ENCODE results near the gene MRPL34. TPM values are rescaled to one million over a fixed set of nuclear protein-coding genes. Genes with fewer than 3 reads are reported as not detected.

The MRPL34 gene
- total RNA-seq, 1 experiment from 2014 or later = 121 TPM

- H3K4me3 ChIP-seq (ENCODE audit: insufficient read depth, low read depth, low read length) = no peak overlapping the region
- H3K27me3 ChIP-seq (ENCODE audit: control insufficient read depth, insufficient read depth, low read length) = no peaks in the 10 kb centered on the region
- no peak for DNase-seq
- peaks cover 11% of the 10 kb centered on the region for H3K36me3 ChIP-seq (replicated peaks; ENCODE audit: control insufficient read depth, insufficient read depth, low read length)
Observed at GRCh38 chr19:17311455-17312188, 6.0 kb downstream of the MRPL34 start.

- Histone ChIP-seq H3K4me3 (ENCODE audit: insufficient read depth, low read depth, low read length) (no peak overlapping the region), H3K36me3 (replicated peaks; ENCODE audit: control insufficient read depth, insufficient read depth, low read length) (peaks cover 11% of the 10 kb centered on the region), H3K27me3 (ENCODE audit: control insufficient read depth, insufficient read depth, low read length) (no peaks in the 10 kb centered on the region)
- DNase-seq = no peak
Observed at GRCh38 chr19:17312189-17313113, 6.8 kb downstream of the MRPL34 start.

- no peak for DNase-seq
- Histone ChIP-seq H3K27me3 (ENCODE audit: control insufficient read depth, insufficient read depth, low read length) (no peaks in the 10 kb centered on the region), H3K36me3 (replicated peaks; ENCODE audit: control insufficient read depth, insufficient read depth, low read length) (peaks cover 11% of the 10 kb centered on the region), H3K4me3 (ENCODE audit: insufficient read depth, low read depth, low read length) (no peak overlapping the region)
Observed at GRCh38 chr19:17314007-17314593, 8.4 kb downstream of the MRPL34 start.

GRCh38 chr19:17318966-17319365 is 13.3 kb downstream of the MRPL34 start:
- DNase-seq = no peak
- H3K36me3 ChIP-seq (replicated peaks; ENCODE audit: control insufficient read depth, insufficient read depth, low read length) = peaks cover 13% of the 10 kb centered on the region
- no peaks in the 10 kb centered on the region for H3K27me3 ChIP-seq (ENCODE audit: control insufficient read depth, insufficient read depth, low read length)
- no peak overlapping the region for H3K4me3 ChIP-seq (ENCODE audit: insufficient read depth, low read depth, low read length)

GRCh38 chr19:17319473-17320238 is 14.0 kb downstream of the MRPL34 start:
- H3K27me3 ChIP-seq (ENCODE audit: control insufficient read depth, insufficient read depth, low read length) = no peaks in the 10 kb centered on the region
- peak; percentile 26 for DNase-seq
- no peak overlapping the region for H3K4me3 ChIP-seq (ENCODE audit: insufficient read depth, low read depth, low read length)
- H3K36me3 ChIP-seq (replicated peaks; ENCODE audit: control insufficient read depth, insufficient read depth, low read length) = peaks cover 11% of the 10 kb centered on the region

GRCh38 chr19:17320435-17320834 is 14.8 kb downstream of the MRPL34 start:
- H3K27me3 ChIP-seq (ENCODE audit: control insufficient read depth, insufficient read depth, low read length) = no peaks in the 10 kb centered on the region
- H3K36me3 ChIP-seq (replicated peaks; ENCODE audit: control insufficient read depth, insufficient read depth, low read length) = peaks cover 10% of the 10 kb centered on the region
- DNase-seq = peak; percentile 44
- H3K4me3 ChIP-seq (ENCODE audit: insufficient read depth, low read depth, low read length) = no peak overlapping the region

- no peaks in the 10 kb centered on the region for H3K27me3 ChIP-seq (ENCODE audit: control insufficient read depth, insufficient read depth, low read length)
- H3K36me3 ChIP-seq (replicated peaks; ENCODE audit: control insufficient read depth, insufficient read depth, low read length) = peaks cover 6% of the 10 kb centered on the region
- DNase-seq = peak; percentile 47
- H3K4me3 ChIP-seq (ENCODE audit: insufficient read depth, low read depth, low read length) = no peak overlapping the region
Observed at GRCh38 chr19:17321655-17322489, 16.2 kb downstream of the MRPL34 start.

GRCh38 chr19:17322854-17323253 is 17.2 kb downstream of the MRPL34 start:
- H3K36me3 ChIP-seq (replicated peaks; ENCODE audit: control insufficient read depth, insufficient read depth, low read length) = peaks cover 6% of the 10 kb centered on the region
- H3K27me3 ChIP-seq (ENCODE audit: control insufficient read depth, insufficient read depth, low read length) = no peaks in the 10 kb centered on the region
- H3K4me3 ChIP-seq (ENCODE audit: insufficient read depth, low read depth, low read length) = no peak overlapping the region
- no peak for DNase-seq

- H3K36me3 ChIP-seq (replicated peaks; ENCODE audit: control insufficient read depth, insufficient read depth, low read length) = peaks cover 6% of the 10 kb centered on the region
- DNase-seq = peak; percentile 71
- no peaks in the 10 kb centered on the region for H3K27me3 ChIP-seq (ENCODE audit: control insufficient read depth, insufficient read depth, low read length)
- H3K4me3 ChIP-seq (ENCODE audit: insufficient read depth, low read depth, low read length) = no peak overlapping the region
Observed at GRCh38 chr19:17323300-17323963, 17.8 kb downstream of the MRPL34 start.

- peaks cover 3% of the 10 kb centered on the region for H3K27me3 ChIP-seq (ENCODE audit: control insufficient read depth, insufficient read depth, low read length)
- H3K4me3 ChIP-seq (ENCODE audit: insufficient read depth, low read depth, low read length) = no peak overlapping the region
- H3K36me3 ChIP-seq (replicated peaks; ENCODE audit: control insufficient read depth, insufficient read depth, low read length) = peaks cover 6% of the 10 kb centered on the region
- no peak for DNase-seq
Observed at GRCh38 chr19:17323964-17324332, 18.3 kb downstream of the MRPL34 start.

- no peak overlapping the region for H3K4me3 ChIP-seq (ENCODE audit: insufficient read depth, low read depth, low read length)
- H3K27me3 ChIP-seq (ENCODE audit: control insufficient read depth, insufficient read depth, low read length) = peaks cover 9% of the 10 kb centered on the region
- peaks cover 4% of the 10 kb centered on the region for H3K36me3 ChIP-seq (replicated peaks; ENCODE audit: control insufficient read depth, insufficient read depth, low read length)
- DNase-seq = no peak
Observed at GRCh38 chr19:17324357-17325114, 18.9 kb downstream of the MRPL34 start.

GRCh38 chr19:17325133-17325532 is 19.5 kb downstream of the MRPL34 start:
- Histone ChIP-seq H3K27me3 (ENCODE audit: control insufficient read depth, insufficient read depth, low read length) (peaks cover 13% of the 10 kb centered on the region), H3K36me3 (replicated peaks; ENCODE audit: control insufficient read depth, insufficient read depth, low read length) (peaks cover 1% of the 10 kb centered on the region), H3K4me3 (ENCODE audit: insufficient read depth, low read depth, low read length) (no peak overlapping the region)
- DNase-seq = no peak
